H1 (cell line): ENCODE measurements around the gene KMT2E. TPM values are rescaled to one million over a fixed set of nuclear protein-coding genes. Genes with fewer than 3 reads are reported as not detected.

Experiments
- CTCF ChIA-PET: fragments of 300-600 bp; sonication (Branson Sonifier 250); formaldehyde crosslinking; loops from one replicate; lab custom pipeline; 2021; ENCODE audit not compliant: partially characterized antibody; lab: Charles Lee
- POLR2A ChIA-PET: fragments of 300-600 bp; sonication (Branson Sonifier 250); formaldehyde crosslinking; loops from one replicate; lab custom pipeline; 2021; ENCODE audit warnings: inconsistent platforms; ENCODE audit not compliant: partially characterized antibody; lab: Charles Lee
- DNase-seq, 2 experiments: peaks; one replicate each; pipeline versions ENCODE4 v3.0.0 to v3.0.0-alpha.2; 2010 to 2022; ENCODE audit warnings: low spot score in 2 of 2, low read depth in 1 of 2, mixed read lengths in 1 of 2
- FAIRE-seq: peaks from 2 replicates; lab custom pipeline; 2011; peaks lifted over from hg19 to GRCh38; lab: Jason Lieb, UNC
- H2AFZ ChIP-seq: 2 replicates; pipeline ENCODE4 v1.8.1; 2012; ENCODE audit warnings: low read length, inconsistent platforms
- H2AK5ac ChIP-seq: 2 replicates; pipeline ENCODE4 v1.6.1; 2013; ENCODE audit warnings: low read depth, low read length
- H2BK120ac ChIP-seq: replicated peaks from 2 replicates; pipeline ENCODE3; 2013; ENCODE audit warnings: low read depth, low read length, inconsistent platforms
- H2BK12ac ChIP-seq: 2 replicates; pipeline ENCODE4 v1.6.1; 2013; ENCODE audit warnings: low read depth, low read length
- H2BK15ac ChIP-seq: 2 replicates; pipeline ENCODE4 v1.6.1; 2013; ENCODE audit warnings: low read length
- H2BK20ac ChIP-seq: 2 replicates; pipeline ENCODE4 v1.6.1; 2013; ENCODE audit warnings: low read length
- H2BK5ac ChIP-seq: 2 replicates; pipeline ENCODE4 v1.6.1; 2013; ENCODE audit warnings: low read depth, low read length
- H3K14ac ChIP-seq: 2 replicates; pipeline ENCODE4 v1.6.1; 2013; ENCODE audit warnings: inconsistent platforms; ENCODE audit not compliant: insufficient read length
- H3K18ac ChIP-seq: 2 replicates; pipeline ENCODE4 v1.6.1; 2013; ENCODE audit warnings: low read length; ENCODE audit errors: extremely low read depth
- H3K23ac ChIP-seq: 2 replicates; pipeline ENCODE4 v1.6.1; 2013; ENCODE audit warnings: inconsistent platforms; ENCODE audit not compliant: insufficient read length
- H3K23me2 ChIP-seq: 2 replicates; pipeline ENCODE4 v1.6.1; 2013; ENCODE audit warnings: low read depth, low read length
- H3K27ac ChIP-seq: 2 replicates; pipeline ENCODE4 v1.6.1; 2011; ENCODE audit warnings: low read depth, low read length, inconsistent platforms
- H3K27me3 ChIP-seq, 4 experiments: replicated peaks in 1 of 4; 1 replicate in 1 of 4; 2 replicates in 3 of 4; pipeline versions ENCODE4 v1.6.1 to v1.8.1; 2011 to 2013; ENCODE audit warnings: low read length in 3 of 4, mild to moderate bottlenecking in 3 of 4, inconsistent platforms in 2 of 4, mixed read lengths in 2 of 4, moderate library complexity in 1 of 4; ENCODE audit not compliant: control insufficient read depth in 3 of 4, insufficient read depth in 3 of 4; ENCODE audit errors: extremely low read depth in 1 of 4
- H3K36me3 ChIP-seq, 4 experiments: 2 replicates each; pipeline versions ENCODE4 v1.6.1 to v1.8.1; 2011 to 2013; ENCODE audit warnings: mild to moderate bottlenecking in 4 of 4, low read length in 3 of 4, moderate library complexity in 2 of 4, control low read depth in 1 of 4, inconsistent platforms in 1 of 4; ENCODE audit not compliant: insufficient read depth in 4 of 4, control insufficient read depth in 2 of 4
- H3K4ac ChIP-seq: replicated peaks from 2 replicates; pipeline ENCODE3; 2013; ENCODE audit warnings: low read length, low read depth, mixed read lengths, inconsistent platforms; ENCODE audit not compliant: insufficient read length
- H3K4me1 ChIP-seq, 4 experiments: replicated peaks in 1 of 4; 1 replicate in 1 of 4; 2 replicates in 3 of 4; pipeline versions ENCODE4 v1.6.1 to v1.8.1; 2011 to 2013; ENCODE audit warnings: low read length in 3 of 4, inconsistent platforms in 2 of 4, mixed read lengths in 1 of 4; ENCODE audit not compliant: insufficient read depth in 4 of 4, control insufficient read depth in 3 of 4
- H3K4me2 ChIP-seq, 2 experiments: 2 replicates each; pipeline versions ENCODE4 v1.6.1 to v1.8.1; 2011 to 2013; ENCODE audit warnings: low read depth in 2 of 2, low read length in 2 of 2, control low read depth in 1 of 2, inconsistent platforms in 1 of 2, mild to moderate bottlenecking in 1 of 2; ENCODE audit not compliant: insufficient read depth in 1 of 2
- H3K4me3 ChIP-seq, 4 experiments: fragments of 200-600, 300-600 bp in 1 of 4; sonication (generic), shearing (Covaris generic), sonication (Bioruptor Twin) in 1 of 4; 2 replicates each; pipeline versions ENCODE4 v1.5.1 to v1.8.1; 2011 to 2016; ENCODE audit warnings: low read length in 4 of 4, low read depth in 3 of 4, control low read depth in 2 of 4, inconsistent platforms in 2 of 4, mild to moderate bottlenecking in 2 of 4, mixed read lengths in 1 of 4, moderate library complexity in 1 of 4; ENCODE audit not compliant: insufficient read depth in 2 of 4; ENCODE audit errors: extremely low read depth in 1 of 4
- H3K56ac ChIP-seq: replicated peaks from 2 replicates; pipeline ENCODE3; 2013; ENCODE audit warnings: low read depth, mild to moderate bottlenecking, mixed read lengths, low read length, inconsistent platforms; ENCODE audit not compliant: insufficient read length
- H3K79me1 ChIP-seq: 2 replicates; pipeline ENCODE4 v1.6.1; 2013; ENCODE audit warnings: low read depth, low read length, control low read depth
- H3K79me2 ChIP-seq, 2 experiments: 2 replicates each; pipeline versions ENCODE4 v1.6.1 to v1.8.1; 2012 to 2013; ENCODE audit warnings: low read length in 2 of 2, mild to moderate bottlenecking in 2 of 2, inconsistent platforms in 1 of 2; ENCODE audit not compliant: insufficient read depth in 2 of 2, control insufficient read depth in 1 of 2
- H3K9ac ChIP-seq, 4 experiments: replicated peaks in 1 of 4; 1 replicate in 1 of 4; 2 replicates in 3 of 4; pipeline versions ENCODE4 v1.6.1 to v1.8.1; 2011 to 2013; ENCODE audit warnings: low read depth in 3 of 4, low read length in 3 of 4, control low read depth in 2 of 4, mild to moderate bottlenecking in 2 of 4, moderate library complexity in 2 of 4, inconsistent platforms in 1 of 4; ENCODE audit errors: extremely low read depth in 1 of 4
- H3K9me3 ChIP-seq, 2 experiments: 2 replicates each; pipeline versions ENCODE4 v1.6.1 to v1.8.1; 2012 to 2013; ENCODE audit warnings: mild to moderate bottlenecking in 2 of 2, moderate library complexity in 2 of 2, control low read depth in 1 of 2, inconsistent platforms in 1 of 2, low read depth in 1 of 2, low read length in 1 of 2, mixed read lengths in 1 of 2; ENCODE audit not compliant: insufficient read depth in 2 of 2
- H4K20me1 ChIP-seq, 2 experiments: replicated peaks in 1 of 2; 2 replicates each; pipeline versions ENCODE3 to v1.8.1; 2011 to 2013; ENCODE audit warnings: inconsistent platforms in 2 of 2, low read length in 2 of 2, mild to moderate bottlenecking in 1 of 2; ENCODE audit not compliant: insufficient read depth in 2 of 2, control insufficient read depth in 1 of 2
- H4K5ac ChIP-seq: 2 replicates; pipeline ENCODE4 v1.6.1; 2013; ENCODE audit warnings: low read length, low read depth, mixed read lengths, inconsistent platforms; ENCODE audit not compliant: insufficient read length
- H4K8ac ChIP-seq: 2 replicates; pipeline ENCODE4 v1.8.0; 2013; ENCODE audit warnings: mild to moderate bottlenecking, moderate library complexity, low read length, inconsistent platforms; ENCODE audit not compliant: insufficient read depth; ENCODE audit errors: extremely low read depth
- H4K91ac ChIP-seq: replicated peaks from 2 replicates; pipeline ENCODE3; 2013; ENCODE audit warnings: low read length, mixed read lengths, inconsistent platforms; ENCODE audit not compliant: insufficient read length
- BCL11A ChIP-seq, 2 experiments: IDR thresholded peaks; one replicate each; pipeline ENCODE4 v1.6.1; 2011; ENCODE audit warnings: low read depth in 2 of 2, low read length in 2 of 2, mild to moderate bottlenecking in 2 of 2
- EGR1 ChIP-seq: IDR thresholded peaks from 2 replicates; pipeline ENCODE4 v1.6.1; 2011; ENCODE audit warnings: low read depth, low read length, borderline replicate concordance
- GTF2F1 ChIP-seq: IDR thresholded peaks from 2 replicates; pipeline ENCODE4 v1.6.1; 2012; ENCODE audit warnings: low read depth, low read length, improper control_type of control experiment, borderline replicate concordance
- HDAC2 ChIP-seq, 2 experiments: fragments of 300-600 bp in 1 of 2; sonication (generic) in 1 of 2; IDR thresholded peaks; 2 replicates each; pipeline ENCODE4 v1.6.1; 2011 to 2012; ENCODE audit warnings: low read depth in 2 of 2, low read length in 2 of 2, mild to moderate bottlenecking in 2 of 2, moderate library complexity in 2 of 2, borderline replicate concordance in 1 of 2, inconsistent platforms in 1 of 2
- HDAC6 ChIP-seq: IDR thresholded peaks from one replicate; pipeline ENCODE4 v1.7.1; 2012; ENCODE audit warnings: low read depth, mild to moderate bottlenecking, inconsistent platforms, low read length, moderate library complexity
- PHF8 ChIP-seq: fragments of 200-600 bp; sonication (generic); conservative IDR thresholded peaks from 2 replicates; pipeline ENCODE4 v1.7.1; 2012; ENCODE audit warnings: low read depth, mild to moderate bottlenecking, inconsistent platforms, low read length, moderate library complexity
- POU5F1 ChIP-seq: IDR thresholded peaks from 2 replicates; pipeline ENCODE4 v1.6.1; 2011; ENCODE audit warnings: low read depth, mild to moderate bottlenecking, low read length, moderate library complexity
- SIX5 ChIP-seq: IDR thresholded peaks from 2 replicates; pipeline ENCODE4 v1.6.1; 2011; ENCODE audit warnings: mild to moderate bottlenecking, low read depth, low read length
- SRF ChIP-seq: IDR thresholded peaks from 2 replicates; pipeline ENCODE4 v1.6.1; 2011; ENCODE audit warnings: mild to moderate bottlenecking, low read depth, low read length, moderate library complexity
- SUZ12 ChIP-seq: fragments of 200-600 bp; sonication (generic); IDR thresholded peaks from 2 replicates; pipeline ENCODE4 v1.6.1; 2012; ENCODE audit warnings: mild to moderate bottlenecking, inconsistent platforms, low read length, moderate library complexity, mixed read lengths
- TAF7 ChIP-seq: optimal IDR thresholded peaks from 2 replicates; pipeline ENCODE3; 2011; ENCODE audit warnings: low read depth, mild to moderate bottlenecking, inconsistent platforms, low read length, moderate library complexity, borderline replicate concordance
- polyA plus RNA-seq, 7 experiments: library from polyadenylated mRNA; depleted of rRNA in 3 of 7; stranded (reverse) in 5 of 7; unstranded in 2 of 7; fragments of >200 nt in 5 of 7; fragments of 200-250 nt in 2 of 7; gene quantifications; 1 replicate in 5 of 7; 2 replicates in 1 of 7; 4 replicates in 1 of 7; pipeline versions ENCODE4 v1.2.1 to v1.2.3, GENCODE V29; 2011 to 2013; ENCODE audit warnings: missing spikeins in 2 of 7, mixed read lengths in 2 of 7
- total RNA-seq: library from RNA; stranded (reverse); fragmentation: NEBNext Ultra II Directional; extraction: Animal tissue kit (Norgen Biotek cat#: 25700); gene quantifications from 2 replicates; pipeline ENCODE4 v1.2.1, GENCODE V29; 2021

KMT2E gene
- total and polyA plus RNA-seq, 2 of the 8 experiments (the other 6 are each of a cell fraction or from before 2014, with no cell fraction given) = 10.9 to 45.0 TPM

DNA sequence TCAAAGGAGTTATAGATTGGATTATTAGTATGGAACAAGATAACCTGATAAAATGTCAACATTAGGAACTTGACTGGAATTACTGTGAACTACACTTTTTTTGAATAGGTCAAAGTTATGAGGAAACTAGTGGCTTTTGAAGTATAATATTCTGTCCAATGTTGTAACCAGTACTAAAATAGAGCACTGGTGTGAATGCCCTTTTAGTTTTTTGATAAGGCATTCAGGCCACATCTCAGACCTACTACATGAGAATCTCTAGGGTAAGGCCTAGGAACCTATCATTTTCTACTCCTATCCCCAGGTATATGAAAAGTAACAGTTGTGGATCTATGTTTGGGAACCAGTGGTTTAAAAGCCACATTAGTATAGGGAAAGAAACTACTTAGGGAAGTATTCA, 16.4 kb downstream of the KMT2E start:
- Histone ChIP-seq H3K4me1 (no peaks in the 10 kb centered on the region), H3K79me1 (peaks cover 4% of the 10 kb centered on the region; the same call in 1 of the 2 replicates), H3K4ac (no peak overlapping the region), H3K18ac (no peak overlapping the region), H3K36me3 (no peaks in the 10 kb centered on the region), H3K27ac (no peak overlapping the region), H3K79me2 (peaks cover 17 to 95% of the 10 kb centered on the region in 2 experiments), H3K14ac (no peak overlapping the region), H3K27me3 (no peaks in the 10 kb centered on the region), H3K56ac (no peak overlapping the region), H3K9me3 (no peaks in the 10 kb centered on the region), H2BK120ac (no peak overlapping the region), H2BK12ac (no peak overlapping the region), H2BK5ac (no peak overlapping the region), H3K9ac (no peak overlapping the region), H3K4me3 (no peak overlapping the region), H2BK15ac (no peak overlapping the region), H3K23ac (no peak overlapping the region), H2AK5ac (no peak overlapping the region), H2BK20ac (no peak overlapping the region), H3K4me2 (no peak overlapping the region), H3K23me2 (no peaks in the 10 kb centered on the region), H4K8ac (no peak overlapping the region), H4K20me1 (peaks cover 13 to 15% of the 10 kb centered on the region in 2 experiments), H4K5ac (no peak overlapping the region), H4K91ac (no peak overlapping the region), H2AFZ (no peak overlapping the region)
- FAIRE-seq (no peak), DNase-seq (no peak)
- no peak for TF ChIP-seq TAF7
- TF ChIP-seq HDAC6 = no peak
- no peak for TF ChIP-seq SUZ12
- no peak for TF ChIP-seq SRF
- TF ChIP-seq EGR1 = no peak
- no peak for TF ChIP-seq BCL11A (IDR thresholded peaks at IDR 0.05; ENCODE audit: low read depth in 2 of 2, low read length in 2 of 2)
- TF ChIP-seq POU5F1 = no peak
- TF ChIP-seq PHF8 = no peak
- no peak for TF ChIP-seq GTF2F1
- TF ChIP-seq HDAC2 (IDR thresholded peaks at IDR 0.05; ENCODE audit: borderline replicate concordance in 1 of 2, low read depth in 2 of 2, low read length in 2 of 2) = no peak
- no peak for TF ChIP-seq SIX5
- ChIA-PET CTCF (no interaction called here), POLR2A (no interaction called here)
